A549 (cell line): ENCODE results near the gene FOXJ3. TPM values are rescaled to one million over a fixed set of nuclear protein-coding genes. Genes with fewer than 3 reads are reported as not detected.

Source experiments
- ATAC-seq, 2 experiments: fragments of 200-7000 bp in 1 of 2; fragments of >200 bp in 1 of 2; cut with Nextera tagmentation in 1 of 2; cut with Tn5 transposase in 1 of 2; 3 replicates each; pipeline versions ENCODE4 v1.8.0 to v1.9.1; 2018 to 2020; ENCODE audit warnings: mild to moderate bottlenecking in 1 of 2, moderate library complexity in 1 of 2
- CTCF ChIA-PET: fragments of 300-600 bp; sonication (Branson Sonifier 250); formaldehyde crosslinking; extraction: SDS; loops from one replicate; lab custom pipeline; 2021; ENCODE audit warnings: antibody characterized with exemption, inconsistent platforms; lab: Yijun Ruan, JAX
- POLR2A ChIA-PET: fragments of 350-600 bp; formaldehyde crosslinking; extraction: SDS; loops from one replicate; lab custom pipeline; 2021; ENCODE audit warnings: antibody characterized with exemption, inconsistent platforms; lab: Yijun Ruan, JAX
- DNase-seq, 2 experiments: peaks; one replicate each; pipeline versions ENCODE4 v3.0.0 to v3.0.0-alpha.2; 2011 to 2016; ENCODE audit warnings: low read depth in 1 of 2, low spot score in 1 of 2
- FAIRE-seq: peaks from 2 replicates; lab custom pipeline; 2011; peaks lifted over from hg19 to GRCh38; lab: Jason Lieb, UNC
- H3K27ac ChIP-seq, 2 experiments: fragments of >200 bp; sonication (Bioruptor Twin); formaldehyde crosslinking; 3 replicates each; pipeline ENCODE4 v1.5.1; 2016 to 2017
- H3K4me1 ChIP-seq: fragments of >200 bp; sonication (Bioruptor Twin); formaldehyde crosslinking; 3 replicates; pipeline ENCODE4 v1.6.1; 2016
- H3K4me2 ChIP-seq: fragments of >200 bp; sonication (Bioruptor Twin); formaldehyde crosslinking; 3 replicates; pipeline ENCODE4 v1.6.1; 2016
- H3K4me3 ChIP-seq: fragments of >200 bp; sonication (Bioruptor Twin); formaldehyde crosslinking; 3 replicates; pipeline ENCODE4 v1.5.1; 2016
- H3K9me3 ChIP-seq: fragments of >200 bp; sonication (Bioruptor Twin); formaldehyde crosslinking; 3 replicates; pipeline ENCODE4 v1.6.1; 2016
- ATOH8 ChIP-seq: fragments of 250-450 bp; sonication (Bioruptor Pico); IDR thresholded peaks from 2 replicates; pipeline ENCODE4 v1.5.0; 2020; ENCODE audit warnings: low read depth, mild to moderate bottlenecking, moderate library complexity
- EHMT2 ChIP-seq: fragments of 200-600 bp; sonication (generic); IDR thresholded peaks from 2 replicates; pipeline ENCODE4 v1.6.1; 2016; ENCODE audit warnings: antibody characterized with exemption, low read depth, mild to moderate bottlenecking, moderate library complexity
- EP300 ChIP-seq, 2 experiments: fragments of >200 bp; sonication (Bioruptor Twin); formaldehyde crosslinking; IDR thresholded peaks; 2 replicates in 1 of 2; 3 replicates in 1 of 2; pipeline ENCODE4 v1.6.1; 2016 to 2017
- FOSL2 ChIP-seq, 2 experiments: fragments of 450-650 bp in 1 of 2; fragments of >200 bp in 1 of 2; sonication (Bioruptor Twin) in 1 of 2; formaldehyde crosslinking; IDR thresholded peaks; 2 replicates each; pipeline versions ENCODE4 v1.5.0 to v1.6.1; 2016 to 2020; ENCODE audit warnings: mild to moderate bottlenecking in 1 of 2, moderate library complexity in 1 of 2
- HDAC2 ChIP-seq: fragments of 200-600 bp; sonication (generic); IDR thresholded peaks from 2 replicates; pipeline ENCODE4 v1.6.1; 2016
- HES2 ChIP-seq: fragments of >200 bp; sonication (Bioruptor Twin); formaldehyde crosslinking; IDR thresholded peaks from 2 replicates; pipeline ENCODE4 v1.6.1; 2016
- HMGXB4 ChIP-seq: fragments of 250-450 bp; sonication (Bioruptor Pico); IDR thresholded peaks from 2 replicates; pipeline ENCODE4 v1.5.0; 2021; ENCODE audit warnings: mild to moderate bottlenecking, moderate library complexity, borderline replicate concordance
- HOXA7 ChIP-seq: fragments of 250-450 bp; sonication (Bioruptor Pico); IDR thresholded peaks from 2 replicates; pipeline ENCODE4 v1.5.0; 2020; ENCODE audit warnings: mild to moderate bottlenecking, moderate library complexity
- HOXB13 ChIP-seq: fragments of 250-450 bp; sonication (Bioruptor Pico); IDR thresholded peaks from 2 replicates; pipeline ENCODE4 v1.5.0; 2020; ENCODE audit warnings: low read depth, mild to moderate bottlenecking, moderate library complexity
- JUN ChIP-seq, 2 experiments: fragments of >200 bp; sonication (Bioruptor Twin); formaldehyde crosslinking; IDR thresholded peaks; 2 replicates in 1 of 2; 3 replicates in 1 of 2; pipeline ENCODE4 v1.6.1; 2016 to 2017
- MAX ChIP-seq: IDR thresholded peaks from 2 replicates; pipeline ENCODE4 v1.6.1; 2012
- MAZ ChIP-seq: fragments of 150-350 bp; IDR thresholded peaks from 2 replicates; pipeline ENCODE4 v1.6.1; 2014; ENCODE audit warnings: antibody characterized with exemption, low read depth, low read length, borderline replicate concordance
- NFE2L2 ChIP-seq: fragments of 150-350 bp; conservative IDR thresholded peaks from 2 replicates; pipeline ENCODE4 v1.6.1; 2014; ENCODE audit warnings: low read length
- NPAS2 ChIP-seq: fragments of 250-450 bp; sonication (Bioruptor Pico); IDR thresholded peaks from 2 replicates; pipeline ENCODE4 v1.8.0; 2022; ENCODE audit warnings: mild to moderate bottlenecking, moderate library complexity, borderline replicate concordance
- NR3C1 ChIP-seq: fragments of >200 bp; sonication (Bioruptor Twin); formaldehyde crosslinking; IDR thresholded peaks from 3 replicates; pipeline ENCODE4 v1.6.1; 2017
- PBX3 ChIP-seq: IDR thresholded peaks from 2 replicates; pipeline ENCODE4 v1.6.1; 2012
- POLR2A ChIP-seq: IDR thresholded peaks from 2 replicates; pipeline ENCODE4 v1.6.1; 2012; ENCODE audit warnings: mild to moderate bottlenecking, low read length
- RARB ChIP-seq: fragments of 250-450 bp; sonication (Bioruptor Pico); IDR thresholded peaks from 2 replicates; pipeline ENCODE4 v1.8.0; 2021; ENCODE audit warnings: mild to moderate bottlenecking, moderate library complexity
- RCOR1 ChIP-seq: fragments of 150-350 bp; IDR thresholded peaks from 2 replicates; pipeline ENCODE4 v1.6.1; 2014; ENCODE audit warnings: antibody characterized with exemption, low read length, low read depth
- RNF2 ChIP-seq: fragments of 200-600 bp; sonication (generic); IDR thresholded peaks from 2 replicates; pipeline ENCODE4 v1.6.1; 2016; ENCODE audit warnings: low read depth, mild to moderate bottlenecking, antibody characterized with exemption, moderate library complexity, borderline replicate concordance
- SMC3 ChIP-seq: fragments of >200 bp; sonication (Bioruptor Twin); formaldehyde crosslinking; IDR thresholded peaks from 3 replicates; pipeline ENCODE4 v1.6.1; 2018; ENCODE audit warnings: inconsistent platforms
- TFCP2L1 ChIP-seq: fragments of 250-450 bp; sonication (Bioruptor Pico); IDR thresholded peaks from 2 replicates; pipeline ENCODE4 v1.5.0; 2021; ENCODE audit warnings: mild to moderate bottlenecking
- TP53 ChIP-seq: fragments of 250-450 bp; sonication (Bioruptor Pico); IDR thresholded peaks from 2 replicates; pipeline ENCODE4 v1.5.0; 2021; ENCODE audit warnings: mild to moderate bottlenecking, moderate library complexity
- ZC3H11A ChIP-seq: fragments of 450-650 bp; IDR thresholded peaks from 2 replicates; pipeline ENCODE4 v1.6.1; 2014; ENCODE audit warnings: antibody characterized with exemption, mild to moderate bottlenecking
- ZSCAN20 ChIP-seq: fragments of 250-450 bp; sonication (Bioruptor Pico); IDR thresholded peaks from 2 replicates; pipeline ENCODE4 v1.8.0; 2022; ENCODE audit warnings: mild to moderate bottlenecking, moderate library complexity
- WGBS: methylation state at CpG from one replicate; pipeline ENCODE4 v1.1.6; 2017; ENCODE audit errors: missing lambda C conversion rate; 5-methylcytosine and 5-hydroxymethylcytosine counted together
- polyA plus RNA-seq, 4 experiments: library from polyadenylated mRNA; depleted of rRNA in 3 of 4; stranded (reverse); fragments of >200 nt; fragmentation: RNase III in 1 of 4; extraction: RNeasy Plus Mini Kit Qiagen cat#74134 plus additional on column Dnase treatment in 1 of 4; gene quantifications; 2 replicates in 3 of 4; 3 replicates in 1 of 4; pipeline ENCODE4 v1.2.3, GENCODE V29; 2011 to 2017

The FOXJ3 gene
- polyA plus RNA-seq, 2 of the 4 experiments (the other 2 are of a cell fraction), result 16.8 to 45.0 TPM

- H3K4me2 ChIP-seq, result no peak overlapping the region
- ChIA-PET POLR2A (no interaction called here), CTCF (interaction anchor here (0.7 kb wide), 1 partner anchor 70 kb away, joined by 6 read pairs; no protein-coding TSS in a partner anchor)
- no peaks in the 10 kb centered on the region for H3K9me3 ChIP-seq
- DNase-seq (no peak), FAIRE-seq (no peak), ATAC-seq (no peak)
- no peak overlapping the region for H3K27ac ChIP-seq
- peaks cover 12% of the 10 kb centered on the region for H3K4me1 ChIP-seq
- no peak for TF ChIP-seq MAX
- WGBS, result 50% methylated on average over 2 of the region's 2 CpGs
- no peak overlapping the region for H3K4me3 ChIP-seq
Observed at GRCh38 chr1:42365118-42365517, 30.1 kb upstream of the FOXJ3 start.

GRCh38 chr1:42364542-42364941 is 29.5 kb upstream of the FOXJ3 start:
- 100% methylated on average over 2 of the region's 2 CpGs for WGBS
- TF ChIP-seq RCOR1, result no peak
- TF ChIP-seq NR3C1, result no peak
- TF ChIP-seq ATOH8 (CRISPR knock-in tag), result no peak
- no peak for TF ChIP-seq JUN (IDR thresholded peaks at IDR 0.05)
- no peak for TF ChIP-seq PBX3
- TF ChIP-seq TFCP2L1 (CRISPR knock-in tag), result no peak
- TF ChIP-seq ZSCAN20, result no peak
- TF ChIP-seq HMGXB4 (CRISPR knock-in tag), result no peak
- TF ChIP-seq POLR2A, result no peak
- TF ChIP-seq EHMT2, result no peak
- TF ChIP-seq SMC3, result no peak
- no peak for TF ChIP-seq HOXB13 (CRISPR knock-in tag)
- no peak for TF ChIP-seq HOXA7 (CRISPR knock-in tag)
- DNase-seq (no peak), FAIRE-seq (no peak), ATAC-seq (no peak)
- Histone ChIP-seq H3K4me2 (no peak overlapping the region), H3K27ac (no peak overlapping the region), H3K9me3 (no peaks in the 10 kb centered on the region), H3K4me1 (peaks cover 12% of the 10 kb centered on the region), H3K4me3 (no peak overlapping the region)
- POLR2A ChIA-PET, result no interaction called here
- CTCF ChIA-PET, result interaction anchor here (0.7 kb wide), 1 partner anchor 71 kb away, joined by 6 read pairs; no protein-coding TSS in a partner anchor

GRCh38 chr1:42364089-42364488 is 29.1 kb upstream of the FOXJ3 start:
- Histone ChIP-seq H3K4me3 (no peak overlapping the region), H3K9me3 (no peaks in the 10 kb centered on the region), H3K27ac (no peak overlapping the region), H3K4me2 (no peak overlapping the region), H3K4me1 (peaks cover 12% of the 10 kb centered on the region)
- DNase-seq (no peak), FAIRE-seq (no peak), ATAC-seq (no peak)
- 58% methylated on average over 6 of the region's 6 CpGs for WGBS
- POLR2A ChIA-PET, result no interaction called here
- TF ChIP-seq RNF2 (no peak), TP53 (CRISPR knock-in tag) (no peak), NFE2L2 (no peak), NPAS2 (no peak), RARB (CRISPR knock-in tag) (no peak), PBX3 (no peak), HES2 (no peak), FOSL2 (IDR thresholded peaks at IDR 0.05) (no peak), FOSL2 (CRISPR knock-in tag; IDR thresholded peaks at IDR 0.05) (no peak), MAZ (no peak), POLR2A (no peak), HDAC2 (no peak), TFCP2L1 (CRISPR knock-in tag) (no peak), ZC3H11A (no peak), EP300 (IDR thresholded peaks at IDR 0.05) (no peak), HMGXB4 (CRISPR knock-in tag) (no peak)
- CTCF ChIA-PET, result no interaction called here
